Measurements from ENCODE around the gene HMSD. TPM values are rescaled to one million over a fixed set of nuclear protein-coding genes. Genes with fewer than 3 reads are reported as not detected.

The HMSD gene
- total RNA-seq, 1 donor from 2014 or later: 19.7 TPM

- no peak for DNase-seq (ENCODE audit: low spot score)
- Mint-ChIP-seq H3K4me3 (no peak overlapping the region), H3K27ac (no peak overlapping the region), H3K9me3 (no peaks in the 10 kb centered on the region), H3K27me3 (ENCODE audit: insufficient read depth) (no peaks in the 10 kb centered on the region), H3K4me1 (ENCODE audit: low read depth) (peaks cover 31% of the 10 kb centered on the region), H3K36me3 (ENCODE audit: low read depth) (peaks cover 39% of the 10 kb centered on the region)
- intact Hi-C loops (cut with micrococcal nuclease): no loop called here
These were observed 31.9 kb downstream of the HMSD start for GRCh38 chr18:63980896-63981460.

- Mint-ChIP-seq H3K36me3 (ENCODE audit: low read depth) (peaks cover 39% of the 10 kb centered on the region), H3K4me1 (ENCODE audit: low read depth) (peaks cover 31% of the 10 kb centered on the region), H3K4me3 (no peak overlapping the region), H3K27me3 (ENCODE audit: insufficient read depth) (no peaks in the 10 kb centered on the region), H3K27ac (no peak overlapping the region), H3K9me3 (no peaks in the 10 kb centered on the region)
- DNase-seq (ENCODE audit: low spot score): no peak
- intact Hi-C loops (cut with micrococcal nuclease): no loop called here
These were observed 32.6 kb downstream of the HMSD start for GRCh38 chr18:63981719-63982118.

- Mint-ChIP-seq H3K27ac (no peak overlapping the region), H3K36me3 (ENCODE audit: low read depth) (peaks cover 39% of the 10 kb centered on the region), H3K4me3 (no peak overlapping the region), H3K27me3 (ENCODE audit: insufficient read depth) (no peaks in the 10 kb centered on the region), H3K9me3 (no peaks in the 10 kb centered on the region), H3K4me1 (ENCODE audit: low read depth) (peaks cover 31% of the 10 kb centered on the region)
- DNase-seq (ENCODE audit: low spot score): no peak
- intact Hi-C loops (cut with micrococcal nuclease): no loop called here
These were observed 33.3 kb downstream of the HMSD start for GRCh38 chr18:63982361-63982760.

- intact Hi-C loops (cut with micrococcal nuclease): no loop called here
- H3K27me3 Mint-ChIP-seq (ENCODE audit: insufficient read depth): no peaks in the 10 kb centered on the region
These were observed 37.8 kb downstream of the HMSD start for GRCh38 chr18:63986885-63987284.

GRCh38 chr18:63987743-63988142 is 38.6 kb downstream of the HMSD start:
- Mint-ChIP-seq H3K27ac (no peak overlapping the region), H3K36me3 (ENCODE audit: low read depth) (peaks cover 23% of the 10 kb centered on the region), H3K4me1 (ENCODE audit: low read depth) (no peaks in the 10 kb centered on the region), H3K27me3 (ENCODE audit: insufficient read depth) (no peaks in the 10 kb centered on the region), H3K4me3 (no peak overlapping the region), H3K9me3 (no peaks in the 10 kb centered on the region)
- intact Hi-C loops (cut with micrococcal nuclease): no loop called here
- no peak for DNase-seq (ENCODE audit: low spot score)

More at GRCh38 chr18:63986885-63987284, 37.8 kb downstream of the HMSD start:
- peaks cover 31% of the 10 kb centered on the region for H3K36me3 Mint-ChIP-seq (ENCODE audit: low read depth)
- no peak overlapping the region for H3K27ac Mint-ChIP-seq
- H3K4me3 Mint-ChIP-seq: no peak overlapping the region
- no peaks in the 10 kb centered on the region for H3K9me3 Mint-ChIP-seq
- peaks cover 3% of the 10 kb centered on the region for H3K4me1 Mint-ChIP-seq (ENCODE audit: low read depth)
- no peak for DNase-seq (ENCODE audit: low spot score)

- H3K4me1 Mint-ChIP-seq (ENCODE audit: low read depth): no peaks in the 10 kb centered on the region
- no peak overlapping the region for H3K27ac Mint-ChIP-seq
- H3K27me3 Mint-ChIP-seq (ENCODE audit: insufficient read depth): no peaks in the 10 kb centered on the region
- intact Hi-C loops (cut with micrococcal nuclease): no loop called here
- DNase-seq (ENCODE audit: low spot score): no peak
- no peak overlapping the region for H3K4me3 Mint-ChIP-seq
- peaks cover 7% of the 10 kb centered on the region for H3K36me3 Mint-ChIP-seq (ENCODE audit: low read depth)
- peaks cover 5% of the 10 kb centered on the region for H3K9me3 Mint-ChIP-seq
These were observed 43.6 kb downstream of the HMSD start for GRCh38 chr18:63992751-63993150.

- H3K27ac Mint-ChIP-seq: no peak overlapping the region
- H3K9me3 Mint-ChIP-seq: peaks cover 5% of the 10 kb centered on the region
- no peak overlapping the region for H3K4me3 Mint-ChIP-seq
- H3K4me1 Mint-ChIP-seq (ENCODE audit: low read depth): no peaks in the 10 kb centered on the region
- peak; percentile 12 for DNase-seq (ENCODE audit: low spot score)
- H3K27me3 Mint-ChIP-seq (ENCODE audit: insufficient read depth): no peaks in the 10 kb centered on the region
- intact Hi-C loops (cut with micrococcal nuclease): loop anchor here (1.0 to 2.0 kb wide), 2 partner anchors 32 to 476 kb away; no protein-coding TSS in a partner anchor
- H3K36me3 Mint-ChIP-seq (ENCODE audit: low read depth): peaks cover 4% of the 10 kb centered on the region
These were observed 45.8 kb downstream of the HMSD start for GRCh38 chr18:63994783-63995399.

GRCh38 chr18:63997041-63997440 is 47.9 kb downstream of the HMSD start:
- intact Hi-C loops (cut with micrococcal nuclease): no loop called here

GRCh38 chr18:63997606-63998005 is 48.5 kb downstream of the HMSD start:
- peaks cover 5% of the 10 kb centered on the region for H3K9me3 Mint-ChIP-seq
- intact Hi-C loops (cut with micrococcal nuclease): no loop called here
- no peak for DNase-seq (ENCODE audit: low spot score)
- no peak overlapping the region for H3K4me3 Mint-ChIP-seq
- H3K4me1 Mint-ChIP-seq (ENCODE audit: low read depth): no peaks in the 10 kb centered on the region
- H3K36me3 Mint-ChIP-seq (ENCODE audit: low read depth): peaks cover 4% of the 10 kb centered on the region
- no peaks in the 10 kb centered on the region for H3K27me3 Mint-ChIP-seq (ENCODE audit: insufficient read depth)
- no peak overlapping the region for H3K27ac Mint-ChIP-seq

More at GRCh38 chr18:63997041-63997440, 47.9 kb downstream of the HMSD start:
- Mint-ChIP-seq H3K27ac (no peak overlapping the region), H3K9me3 (peaks cover 5% of the 10 kb centered on the region), H3K36me3 (ENCODE audit: low read depth) (peaks cover 4% of the 10 kb centered on the region), H3K27me3 (ENCODE audit: insufficient read depth) (no peaks in the 10 kb centered on the region), H3K4me3 (no peak overlapping the region), H3K4me1 (ENCODE audit: low read depth) (no peaks in the 10 kb centered on the region)
- no peak for DNase-seq (ENCODE audit: low spot score)

- Mint-ChIP-seq H3K36me3 (ENCODE audit: low read depth) (peaks cover 4% of the 10 kb centered on the region), H3K4me3 (no peak overlapping the region), H3K4me1 (ENCODE audit: low read depth) (no peaks in the 10 kb centered on the region), H3K9me3 (peaks cover 5% of the 10 kb centered on the region), H3K27ac (no peak overlapping the region), H3K27me3 (ENCODE audit: insufficient read depth) (no peaks in the 10 kb centered on the region)
- no peak for DNase-seq (ENCODE audit: low spot score)
- intact Hi-C loops (cut with micrococcal nuclease): no loop called here
These were observed 50.8 kb downstream of the HMSD start for GRCh38 chr18:63999871-64000270.

GRCh38 chr18:64002581-64002980 is 53.5 kb downstream of the HMSD start:
- Mint-ChIP-seq H3K4me1 (ENCODE audit: low read depth) (no peaks in the 10 kb centered on the region), H3K27ac (no peak overlapping the region), H3K36me3 (ENCODE audit: low read depth) (no peaks in the 10 kb centered on the region), H3K9me3 (no peaks in the 10 kb centered on the region), H3K4me3 (no peak overlapping the region), H3K27me3 (ENCODE audit: insufficient read depth) (peaks cover 8% of the 10 kb centered on the region)
- intact Hi-C loops (cut with micrococcal nuclease): no loop called here
- DNase-seq (ENCODE audit: low spot score): no peak

- Mint-ChIP-seq H3K9me3 (no peaks in the 10 kb centered on the region), H3K4me1 (ENCODE audit: low read depth) (no peaks in the 10 kb centered on the region), H3K36me3 (ENCODE audit: low read depth) (no peaks in the 10 kb centered on the region), H3K27ac (no peak overlapping the region), H3K27me3 (ENCODE audit: insufficient read depth) (peaks cover 11% of the 10 kb centered on the region), H3K4me3 (no peak overlapping the region)
- intact Hi-C loops (cut with micrococcal nuclease): no loop called here
- DNase-seq (ENCODE audit: low spot score): no peak
These were observed 60.2 kb downstream of the HMSD start for GRCh38 chr18:64009305-64009704.

Measured in activated T-helper 1 cell treated with anti-CD3 and anti-CD28 coated beads, Interleukin-12 subunit alpha, Interleukin-12 subunit beta, Interleukin-2, Interleukin-4 antibody, amounts not matched to agents 30 ng/mL and 10 ng/mL and 1 ng/mL, durations not matched to agents 14 hours and 24 hours and 36 hours (primary cell).